GM12878 (cell line): ENCODE results near the gene PLXNA4. TPM values are rescaled to one million over a fixed set of nuclear protein-coding genes. Genes with fewer than 3 reads are reported as not detected.

Experiments used
- ATAC-seq: fragments of 200-7000 bp; cut with Tn5 transposase; 3 replicates; pipeline ENCODE4 v1.9.1; 2020; ENCODE audit warnings: mild to moderate bottlenecking, moderate library complexity
- BruUV-seq: library from RNA; stranded (reverse); fragments of 400-500 nt; replicated peaks from 2 replicates; lab custom pipeline; 2021; lab: Mats Ljungman, UMichigan
- CTCF ChIA-PET: fragments of 300-600 bp; sonication (Branson Sonifier 250); formaldehyde crosslinking; extraction: SDS; loops from one replicate; lab custom pipeline; 2021; ENCODE audit warnings: inconsistent platforms; lab: Yijun Ruan, JAX
- POLR2A ChIA-PET: fragments of 350-600 bp; formaldehyde crosslinking; extraction: SDS; loops from one replicate; lab custom pipeline; 2021; ENCODE audit warnings: inconsistent platforms; lab: Charles Lee
- RAD21 ChIA-PET: fragments of 300-600 bp; sonication (Branson Sonifier 250); formaldehyde crosslinking; loops from one replicate; lab custom pipeline; 2023; ENCODE audit warnings: antibody characterized with exemption; ENCODE audit not compliant: unreplicated experiment; lab: Charles Lee
- SMC1A ChIA-PET: fragments of 300-600 bp; sonication (Branson Sonifier 250); formaldehyde crosslinking; loops from one replicate; lab custom pipeline; 2023; ENCODE audit not compliant: unreplicated experiment, uncharacterized antibody; lab: Charles Lee
- DNase-seq: peaks from one replicate; pipeline ENCODE4 v3.0.0-alpha.2; 2011; ENCODE audit warnings: low read depth, low spot score
- FAIRE-seq: peaks from 3 replicates; lab custom pipeline; 2011; peaks lifted over from hg19 to GRCh38; lab: Jason Lieb, UNC
- H2AFZ ChIP-seq: 2 replicates; pipeline ENCODE4 v1.6.0; 2011; ENCODE audit warnings: low read depth, low read length, control low read depth; ENCODE audit not compliant: control insufficient read depth
- H3K27ac ChIP-seq: 2 replicates; pipeline ENCODE4 v1.5.1; 2011; ENCODE audit warnings: control low read depth; ENCODE audit not compliant: control insufficient read depth, insufficient read depth
- H3K27me3 ChIP-seq, 2 experiments: replicated peaks in 1 of 2; 2 replicates each; pipeline versions ENCODE4 v1.6.0 to v1.6.1; 2011; ENCODE audit warnings: low read length in 1 of 2; ENCODE audit not compliant: control insufficient read depth in 2 of 2, insufficient read depth in 2 of 2
- H3K36me3 ChIP-seq, 2 experiments: 2 replicates each; pipeline ENCODE4 v1.5.1; 2011; ENCODE audit warnings: low read length in 1 of 2; ENCODE audit not compliant: control insufficient read depth in 2 of 2, insufficient read depth in 2 of 2
- H3K4me1 ChIP-seq: 2 replicates; pipeline ENCODE4 v1.6.1; 2011; ENCODE audit warnings: mild to moderate bottlenecking, low read length, moderate library complexity, mixed read lengths; ENCODE audit not compliant: control insufficient read depth, insufficient read depth
- H3K4me2 ChIP-seq: 2 replicates; pipeline ENCODE4 v1.6.0; 2011; ENCODE audit warnings: control low read depth; ENCODE audit not compliant: control insufficient read depth, insufficient read depth
- H3K4me3 ChIP-seq: fragments of 200-600 bp; sonication (generic); 2 replicates; pipeline ENCODE4 v1.5.1; 2016
- H3K79me2 ChIP-seq: 2 replicates; pipeline ENCODE4 v1.6.0; 2011; ENCODE audit warnings: low read length; ENCODE audit not compliant: control insufficient read depth, insufficient read depth
- H3K9ac ChIP-seq: 2 replicates; pipeline ENCODE4 v1.8.0; 2011; ENCODE audit warnings: low read length, control low read depth, mixed read lengths; ENCODE audit not compliant: control insufficient read depth, insufficient read depth
- H3K9me3 ChIP-seq: replicated peaks from 3 replicates; pipeline ENCODE4 v1.5.1; 2011; ENCODE audit warnings: mild to moderate bottlenecking, low read length; ENCODE audit not compliant: control insufficient read depth, insufficient read depth
- H4K20me1 ChIP-seq: 2 replicates; pipeline ENCODE4 v1.6.0; 2011; ENCODE audit not compliant: control insufficient read depth, insufficient read depth
- CEBPB ChIP-seq, 2 experiments: fragments of 150-350 bp in 1 of 2; IDR thresholded peaks; 2 replicates each; pipeline ENCODE4 v1.6.1; 2012 to 2014; ENCODE audit warnings: low read depth in 2 of 2, low read length in 2 of 2, borderline replicate concordance in 1 of 2, inconsistent platforms in 1 of 2
- EGR1 ChIP-seq, 2 experiments: IDR thresholded peaks; 1 replicate in 1 of 2; 2 replicates in 1 of 2; pipeline ENCODE4 v1.6.1; 2011 to 2012; ENCODE audit warnings: low read depth in 2 of 2, low read length in 2 of 2, borderline replicate concordance in 1 of 2, mild to moderate bottlenecking in 1 of 2, moderate library complexity in 1 of 2
- FOXM1 ChIP-seq: IDR thresholded peaks from 2 replicates; pipeline ENCODE4 v1.6.1; 2012; ENCODE audit warnings: low read depth, mild to moderate bottlenecking, inconsistent platforms, low read length, moderate library complexity
- IRF4 ChIP-seq: IDR thresholded peaks from 2 replicates; pipeline ENCODE4 v1.6.1; 2011; ENCODE audit warnings: low read depth, low read length
- NFYA ChIP-seq: IDR thresholded peaks from 2 replicates; pipeline ENCODE4 v1.6.1; 2011; ENCODE audit warnings: low read depth, mild to moderate bottlenecking, low read length, improper control_type of control experiment, borderline replicate concordance
- RAD51 ChIP-seq: fragments of 450-650 bp; IDR thresholded peaks from 2 replicates; pipeline ENCODE4 v1.6.1; 2016; ENCODE audit warnings: moderate library complexity, mild to moderate bottlenecking, inconsistent platforms
- RBBP5 ChIP-seq: fragments of 200-600 bp; sonication (generic); conservative IDR thresholded peaks from 2 replicates; pipeline ENCODE4 v1.6.1; 2016
- SREBF1 ChIP-seq: IDR thresholded peaks from 2 replicates; pipeline ENCODE4 v1.6.1; 2012; ENCODE audit warnings: mild to moderate bottlenecking, low read length
- SUPT20H ChIP-seq: IDR thresholded peaks from 2 replicates; pipeline ENCODE4 v1.6.1; 2011; ENCODE audit warnings: low read depth, mild to moderate bottlenecking, low read length, moderate library complexity, borderline replicate concordance; ENCODE audit not compliant: control insufficient read depth
- SUZ12 ChIP-seq: fragments of 200-600 bp; sonication (generic); IDR thresholded peaks from one replicate; pipeline ENCODE4 v1.6.1; 2018; ENCODE audit warnings: antibody characterized with exemption, mild to moderate bottlenecking; ENCODE audit not compliant: unreplicated experiment
- ZNF207 ChIP-seq: fragments of 450-650 bp; IDR thresholded peaks from 2 replicates; pipeline ENCODE4 v1.6.1; 2014; ENCODE audit warnings: antibody characterized with exemption, mild to moderate bottlenecking, borderline replicate concordance
- WGBS: methylation state at CpG from one replicate; pipeline ENCODE4 v1.1.6; 2016; ENCODE audit warnings: low lambda C conversion rate; ENCODE audit not compliant: insufficient replicate concordance, insufficient coverage; ENCODE audit errors: missing lambda C conversion rate; 5-methylcytosine and 5-hydroxymethylcytosine counted together
- in situ Hi-C: fragments of 300-500 bp; cut with MboI; formaldehyde crosslinking; loops from 9 replicates; pipeline ENCODE4 v1.14.3; 2018; ENCODE audit warnings: mixed read lengths
- intact Hi-C: fragments of 100-400 bp; cut with micrococcal nuclease; formaldehyde crosslinking; loops from one replicate; pipeline ENCODE4 v1.14.2; 2022; ENCODE audit not compliant: unreplicated experiment
- polyA plus RNA-seq, 11 experiments: library from polyadenylated mRNA; depleted of rRNA in 4 of 11; unstranded in 6 of 11; stranded (reverse) in 5 of 11; fragments of >200 nt; fragmentation: Nextera tagmentation in 4 of 11; fragmentation: Illumina TruSeq in 1 of 11; extraction: Ambion mirVana in 4 of 11; extraction: Trizol in 1 of 11; gene quantifications; 1 replicate in 1 of 11; 2 replicates in 10 of 11; pipeline versions ENCODE4 v1.2.1 to v1.2.3, GENCODE V29; 2011 to 2016; ENCODE audit warnings: inconsistent platforms in 2 of 11, missing spikeins in 2 of 11, low read depth in 1 of 11
- total RNA-seq, 4 experiments: library from RNA; depleted of rRNA in 3 of 4; stranded (reverse); fragments of >200 nt in 3 of 4; fragmentation: Illumina TruSeq in 1 of 4; extraction: Trizol in 1 of 4; gene quantifications; 2 replicates each; pipeline versions ENCODE4 v1.2.1 to v1.2.3, GENCODE V29; 2013 to 2021
- TF ChIP-seq, protein P1 (sequence below): fragments of 450-650 bp; IDR thresholded peaks from 2 replicates; pipeline ENCODE4 v1.6.1; 2016; ENCODE audit warnings: mild to moderate bottlenecking, moderate library complexity, borderline replicate concordance

PLXNA4 gene
- total and polyA plus RNA-seq, 10 of the 15 experiments (the other 5 are each of a cell fraction or from before 2014, with no cell fraction given) = 0.03 TPM; not detected in 9

DNA sequence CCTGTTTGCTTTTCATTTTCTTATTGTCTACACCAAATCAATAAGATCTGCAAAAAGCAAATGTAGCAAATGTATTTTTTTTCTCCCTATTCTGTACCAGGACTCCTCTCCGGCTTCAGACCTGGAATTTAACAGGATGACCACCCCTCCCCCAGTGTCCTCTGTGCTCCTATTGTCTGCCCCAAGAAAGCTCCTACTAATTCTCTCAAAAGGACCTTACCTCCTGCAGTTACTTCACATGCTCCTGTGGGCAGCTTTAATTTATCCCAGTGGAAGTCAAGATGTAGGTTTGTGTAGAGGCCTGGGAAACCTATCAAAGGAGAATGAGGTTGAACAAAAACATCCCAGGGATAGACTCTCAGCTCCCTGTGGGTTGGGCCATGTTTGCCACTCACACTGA is 31.3 kb downstream of the PLXNA4 start:
- intact Hi-C loops = no loop called here
- H3K4me3 ChIP-seq = no peak overlapping the region
- H3K27ac ChIP-seq = no peak overlapping the region
- H3K4me1 ChIP-seq = no peaks in the 10 kb centered on the region
- H3K9ac ChIP-seq = no peak overlapping the region
- RAD21 ChIA-PET = no interaction called here
- no peaks in the 10 kb centered on the region for H4K20me1 ChIP-seq
- no peaks in the 10 kb centered on the region for H3K9me3 ChIP-seq
- H3K36me3 ChIP-seq = no peaks in the 10 kb centered on the region
- DNase-seq = no peak
- TF ChIP-seq NFYA (no peak), ZNF207 (no peak), SUZ12 (no peak), SREBF1 (no peak), IRF4 (no peak), SUPT20H (no peak), RBBP5 (no peak)
- TF ChIP-seq, all 136 proteins: peak for 0
- ChIA-PET POLR2A (no interaction called here), CTCF (no interaction called here), SMC1A (no interaction called here)
- 6% methylated on average over 1 of the region's 1 CpG for WGBS
- Histone ChIP-seq H3K79me2 (no peaks in the 10 kb centered on the region), H3K4me2 (no peak overlapping the region), H3K27me3 (peaks cover 0 to 9% of the 10 kb centered on the region in 2 experiments; a peak in 2 of 4 replicates), H2AFZ (no peak overlapping the region)
- no peak for ATAC-seq
- in situ Hi-C loops = no loop called here
- FAIRE-seq = no peak
- BruUV-seq = no TSS peak

DNA sequence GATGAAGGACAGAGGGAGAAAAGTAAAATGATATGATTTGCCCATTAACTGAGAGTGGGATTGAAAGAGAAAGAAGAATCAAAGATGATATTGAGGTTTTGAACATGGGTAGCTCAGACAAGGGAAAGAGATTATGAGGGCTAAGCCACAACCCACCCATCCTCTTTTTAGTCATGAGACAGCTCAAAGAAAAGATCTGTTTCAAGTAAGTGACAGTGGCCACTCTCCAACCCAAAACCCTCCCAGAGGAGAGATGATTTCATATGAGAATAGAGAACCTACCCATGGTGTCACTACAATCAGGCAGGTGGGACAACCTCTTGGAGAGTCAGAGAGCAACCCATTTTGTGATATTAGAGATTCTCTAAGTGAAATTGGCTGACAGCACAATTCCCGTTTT is 32.2 kb downstream of the PLXNA4 start:
- RAD21 ChIA-PET = no interaction called here
- BruUV-seq = no TSS peak
- ATAC-seq (no peak), FAIRE-seq (no peak), DNase-seq (no peak)
- H4K20me1 ChIP-seq = no peaks in the 10 kb centered on the region
- H3K4me2 ChIP-seq = no peak overlapping the region
- H3K4me3 ChIP-seq = no peak overlapping the region
- SMC1A ChIA-PET = interaction anchor here (0.7 to 1.2 kb wide), 2 partner anchors 9 to 784 kb away, joined by 3 read pairs; no protein-coding TSS in a partner anchor
- peaks cover 0 to 9% of the 10 kb centered on the region in 2 experiments; a peak in 2 of 4 replicates for H3K27me3 ChIP-seq
- H3K27ac ChIP-seq = no peak overlapping the region
- no peaks in the 10 kb centered on the region for H3K4me1 ChIP-seq
- intact Hi-C loops = no loop called here
- CTCF ChIA-PET = no interaction called here
- H3K36me3 ChIP-seq = no peaks in the 10 kb centered on the region
- in situ Hi-C loops = no loop called here
- 25% methylated on average over 1 of the region's 1 CpG for WGBS
- no peaks in the 10 kb centered on the region for H3K9me3 ChIP-seq
- H2AFZ ChIP-seq = no peak overlapping the region
- H3K9ac ChIP-seq = no peak overlapping the region
- no peaks in the 10 kb centered on the region for H3K79me2 ChIP-seq
- POLR2A ChIA-PET = no interaction called here
- TF ChIP-seq, protein P1, sequence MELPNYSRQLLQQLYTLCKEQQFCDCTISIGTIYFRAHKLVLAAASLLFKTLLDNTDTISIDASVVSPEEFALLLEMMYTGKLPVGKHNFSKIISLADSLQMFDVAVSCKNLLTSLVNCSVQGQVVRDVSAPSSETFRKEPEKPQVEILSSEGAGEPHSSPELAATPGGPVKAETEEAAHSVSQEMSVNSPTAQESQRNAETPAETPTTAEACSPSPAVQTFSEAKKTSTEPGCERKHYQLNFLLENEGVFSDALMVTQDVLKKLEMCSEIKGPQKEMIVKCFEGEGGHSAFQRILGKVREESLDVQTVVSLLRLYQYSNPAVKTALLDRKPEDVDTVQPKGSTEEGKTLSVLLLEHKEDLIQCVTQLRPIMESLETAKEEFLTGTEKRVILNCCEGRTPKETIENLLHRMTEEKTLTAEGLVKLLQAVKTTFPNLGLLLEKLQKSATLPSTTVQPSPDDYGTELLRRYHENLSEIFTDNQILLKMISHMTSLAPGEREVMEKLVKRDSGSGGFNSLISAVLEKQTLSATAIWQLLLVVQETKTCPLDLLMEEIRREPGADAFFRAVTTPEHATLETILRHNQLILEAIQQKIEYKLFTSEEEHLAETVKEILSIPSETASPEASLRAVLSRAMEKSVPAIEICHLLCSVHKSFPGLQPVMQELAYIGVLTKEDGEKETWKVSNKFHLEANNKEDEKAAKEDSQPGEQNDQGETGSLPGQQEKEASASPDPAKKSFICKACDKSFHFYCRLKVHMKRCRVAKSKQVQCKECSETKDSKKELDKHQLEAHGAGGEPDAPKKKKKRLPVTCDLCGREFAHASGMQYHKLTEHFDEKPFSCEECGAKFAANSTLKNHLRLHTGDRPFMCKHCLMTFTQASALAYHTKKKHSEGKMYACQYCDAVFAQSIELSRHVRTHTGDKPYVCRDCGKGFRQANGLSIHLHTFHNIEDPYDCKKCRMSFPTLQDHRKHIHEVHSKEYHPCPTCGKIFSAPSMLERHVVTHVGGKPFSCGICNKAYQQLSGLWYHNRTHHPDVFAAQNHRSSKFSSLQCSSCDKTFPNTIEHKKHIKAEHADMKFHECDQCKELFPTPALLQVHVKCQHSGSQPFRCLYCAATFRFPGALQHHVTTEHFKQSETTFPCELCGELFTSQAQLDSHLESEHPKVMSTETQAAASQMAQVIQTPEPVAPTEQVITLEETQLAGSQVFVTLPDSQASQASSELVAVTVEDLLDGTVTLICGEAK = no peak
- TF ChIP-seq CEBPB (IDR thresholded peaks at IDR 0.05; ENCODE audit: borderline replicate concordance in 1 of 2, low read depth in 2 of 2, low read length in 2 of 2) (no peak), EGR1 (IDR thresholded peaks at IDR 0.05; ENCODE audit: borderline replicate concordance in 1 of 2, low read depth in 2 of 2, low read length in 2 of 2) (no peak), FOXM1 (no peak), RAD51 (no peak)
